WTC11 (cell line): Measurements from ENCODE around the gene LNX1. TPM values are rescaled to one million over a fixed set of nuclear protein-coding genes. Genes with fewer than 3 reads are reported as not detected.

Experiments used
- ATAC-seq: fragments of 200-7000 bp; cut with Tn5 transposase; 2 replicates; pipeline ENCODE4 v1.10.0; 2021; ENCODE audit warnings: mild to moderate bottlenecking, moderate library complexity
- CTCF ChIA-PET: fragments of 300-600 bp; sonication (Branson Sonifier 250); formaldehyde crosslinking; loops from one replicate; lab custom pipeline; 2021; ENCODE audit warnings: antibody characterized with exemption; lab: Charles Lee
- POLR2A ChIA-PET: fragments of 350-600 bp; sonication (Branson Sonifier 250); formaldehyde crosslinking; loops from one replicate; lab custom pipeline; 2021; ENCODE audit warnings: antibody characterized with exemption; lab: Charles Lee
- DNase-seq: peaks from one replicate; pipeline ENCODE4 v3.0.0; 2021; ENCODE audit warnings: low spot score
- H3K27ac Mint-ChIP-seq: 2 replicates; pipeline ENCODE4 v1.8.0; 2021; ENCODE audit warnings: mixed read lengths
- H3K27me3 Mint-ChIP-seq: 2 replicates; pipeline ENCODE4 v1.8.0; 2021; ENCODE audit warnings: low read depth, mild to moderate bottlenecking, moderate library complexity, mixed read lengths
- H3K36me3 Mint-ChIP-seq: 2 replicates; pipeline ENCODE4 v1.8.0; 2021; ENCODE audit warnings: mixed read lengths
- H3K4me1 Mint-ChIP-seq: 2 replicates; pipeline ENCODE4 v1.8.0; 2022; ENCODE audit warnings: mixed read lengths
- H3K4me3 Mint-ChIP-seq: 2 replicates; pipeline ENCODE4 v1.8.0; 2021; ENCODE audit warnings: mild to moderate bottlenecking, moderate library complexity, mixed read lengths
- H3K9me3 Mint-ChIP-seq: 2 replicates; pipeline ENCODE4 v1.8.0; 2021; ENCODE audit warnings: mixed read lengths
- CREB1 ChIP-seq: sonication (generic); formaldehyde crosslinking; IDR thresholded peaks from 2 replicates; pipeline ENCODE4 v1.8.0; 2023; ENCODE audit warnings: mild to moderate bottlenecking, missing genetic modification reagents
- GTF2I ChIP-seq: fragments of 250-450 bp; sonication (Bioruptor Pico); conservative IDR thresholded peaks from 2 replicates; pipeline ENCODE4 v1.4.0; 2021; ENCODE audit warnings: mild to moderate bottlenecking
- HMGA2 ChIP-seq: fragments of 250-450 bp; sonication (Bioruptor Pico); IDR thresholded peaks from 2 replicates; pipeline ENCODE4 v1.4.0; 2021; ENCODE audit warnings: mild to moderate bottlenecking, moderate library complexity
- KAT7 ChIP-seq: sonication (generic); formaldehyde crosslinking; IDR thresholded peaks from 2 replicates; pipeline ENCODE4 v1.8.1; 2023; ENCODE audit warnings: missing genetic modification reagents, mild to moderate bottlenecking, borderline replicate concordance
- NFYB ChIP-seq: sonication (generic); formaldehyde crosslinking; conservative IDR thresholded peaks from 2 replicates; pipeline ENCODE4 v1.8.0; 2022; ENCODE audit warnings: low read depth, missing genetic modification reagents
- PRRX2 ChIP-seq: fragments of 250-450 bp; sonication (Bioruptor Pico); IDR thresholded peaks from 2 replicates; pipeline ENCODE4 v1.8.0; 2021; ENCODE audit warnings: mild to moderate bottlenecking
- RELA ChIP-seq: sonication (generic); formaldehyde crosslinking; IDR thresholded peaks from 2 replicates; pipeline ENCODE4 v1.8.1; 2022; ENCODE audit warnings: missing genetic modification reagents, mild to moderate bottlenecking, borderline replicate concordance
- ZNF219 ChIP-seq: sonication (generic); formaldehyde crosslinking; IDR thresholded peaks from 2 replicates; pipeline ENCODE4 v1.8.0; 2023; ENCODE audit warnings: missing genetic modification reagents, mild to moderate bottlenecking, borderline replicate concordance
- total RNA-seq: library from RNA; stranded (reverse); gene quantifications from 3 replicates; pipeline ENCODE4 v1.2.3, GENCODE V29; 2021
- TF ChIP-seq, protein P1 (sequence below): sonication (generic); formaldehyde crosslinking; IDR thresholded peaks from 2 replicates; pipeline ENCODE4 v1.8.0; 2023; ENCODE audit warnings: missing genetic modification reagents, mild to moderate bottlenecking, borderline replicate concordance
- TF ChIP-seq, protein P2 (sequence below): sonication (generic); formaldehyde crosslinking; IDR thresholded peaks from 2 replicates; pipeline ENCODE4 v1.8.1; 2023; ENCODE audit warnings: mild to moderate bottlenecking, missing genetic modification reagents
- TF ChIP-seq, protein P3 (sequence below): sonication (generic); formaldehyde crosslinking; IDR thresholded peaks from 2 replicates; pipeline ENCODE4 v1.8.1; 2023; ENCODE audit warnings: mild to moderate bottlenecking, moderate library complexity, missing genetic modification reagents
- TF ChIP-seq, protein P4 (sequence below): fragments of 250-450 bp; sonication (Bioruptor Pico); IDR thresholded peaks from 2 replicates; pipeline ENCODE4 v1.9.0; 2021; ENCODE audit warnings: moderate library complexity, mild to moderate bottlenecking, inconsistent platforms, borderline replicate concordance
- TF ChIP-seq, protein P5 (sequence below): fragments of 250-450 bp; sonication (Bioruptor Pico); IDR thresholded peaks from 2 replicates; pipeline ENCODE4 v1.9.0; 2021; ENCODE audit warnings: mild to moderate bottlenecking, borderline replicate concordance
- TF ChIP-seq, protein P6 (sequence below): sonication (generic); formaldehyde crosslinking; IDR thresholded peaks from 2 replicates; pipeline ENCODE4 v1.8.1; 2022; ENCODE audit warnings: mild to moderate bottlenecking, moderate library complexity, missing genetic modification reagents
- TF ChIP-seq, protein P7 (sequence below): sonication (generic); formaldehyde crosslinking; IDR thresholded peaks from 2 replicates; pipeline ENCODE4 v1.8.1; 2022; ENCODE audit warnings: missing genetic modification reagents, borderline replicate concordance
- TF ChIP-seq, protein P8 (sequence below): sonication (generic); formaldehyde crosslinking; IDR thresholded peaks from 2 replicates; pipeline ENCODE4 v1.8.0; 2022; ENCODE audit warnings: mild to moderate bottlenecking, missing genetic modification reagents

LNX1 gene
- total RNA-seq, 1 experiment from 2014 or later, result 5.9 TPM

DNA sequence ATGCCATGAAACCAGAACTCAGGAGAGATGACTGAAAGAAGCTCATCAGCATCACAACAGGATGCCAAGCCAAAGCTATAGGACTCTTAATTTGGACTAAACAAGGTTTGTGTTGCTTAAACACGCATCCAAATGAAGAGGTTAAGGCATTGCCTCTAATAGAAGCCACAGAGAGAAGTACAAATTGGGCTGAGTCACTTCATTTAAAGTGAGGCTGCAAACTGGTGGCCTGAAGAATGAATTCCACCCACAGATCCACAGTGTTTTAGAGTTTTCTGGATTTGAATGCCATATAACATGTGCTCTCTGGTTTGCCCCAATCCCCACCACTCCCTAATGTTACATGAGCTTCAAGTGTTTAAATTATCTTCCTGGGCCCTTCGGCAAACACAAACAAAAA, 110.4 kb downstream of the LNX1 start (continued):
- TF ChIP-seq, protein P1, sequence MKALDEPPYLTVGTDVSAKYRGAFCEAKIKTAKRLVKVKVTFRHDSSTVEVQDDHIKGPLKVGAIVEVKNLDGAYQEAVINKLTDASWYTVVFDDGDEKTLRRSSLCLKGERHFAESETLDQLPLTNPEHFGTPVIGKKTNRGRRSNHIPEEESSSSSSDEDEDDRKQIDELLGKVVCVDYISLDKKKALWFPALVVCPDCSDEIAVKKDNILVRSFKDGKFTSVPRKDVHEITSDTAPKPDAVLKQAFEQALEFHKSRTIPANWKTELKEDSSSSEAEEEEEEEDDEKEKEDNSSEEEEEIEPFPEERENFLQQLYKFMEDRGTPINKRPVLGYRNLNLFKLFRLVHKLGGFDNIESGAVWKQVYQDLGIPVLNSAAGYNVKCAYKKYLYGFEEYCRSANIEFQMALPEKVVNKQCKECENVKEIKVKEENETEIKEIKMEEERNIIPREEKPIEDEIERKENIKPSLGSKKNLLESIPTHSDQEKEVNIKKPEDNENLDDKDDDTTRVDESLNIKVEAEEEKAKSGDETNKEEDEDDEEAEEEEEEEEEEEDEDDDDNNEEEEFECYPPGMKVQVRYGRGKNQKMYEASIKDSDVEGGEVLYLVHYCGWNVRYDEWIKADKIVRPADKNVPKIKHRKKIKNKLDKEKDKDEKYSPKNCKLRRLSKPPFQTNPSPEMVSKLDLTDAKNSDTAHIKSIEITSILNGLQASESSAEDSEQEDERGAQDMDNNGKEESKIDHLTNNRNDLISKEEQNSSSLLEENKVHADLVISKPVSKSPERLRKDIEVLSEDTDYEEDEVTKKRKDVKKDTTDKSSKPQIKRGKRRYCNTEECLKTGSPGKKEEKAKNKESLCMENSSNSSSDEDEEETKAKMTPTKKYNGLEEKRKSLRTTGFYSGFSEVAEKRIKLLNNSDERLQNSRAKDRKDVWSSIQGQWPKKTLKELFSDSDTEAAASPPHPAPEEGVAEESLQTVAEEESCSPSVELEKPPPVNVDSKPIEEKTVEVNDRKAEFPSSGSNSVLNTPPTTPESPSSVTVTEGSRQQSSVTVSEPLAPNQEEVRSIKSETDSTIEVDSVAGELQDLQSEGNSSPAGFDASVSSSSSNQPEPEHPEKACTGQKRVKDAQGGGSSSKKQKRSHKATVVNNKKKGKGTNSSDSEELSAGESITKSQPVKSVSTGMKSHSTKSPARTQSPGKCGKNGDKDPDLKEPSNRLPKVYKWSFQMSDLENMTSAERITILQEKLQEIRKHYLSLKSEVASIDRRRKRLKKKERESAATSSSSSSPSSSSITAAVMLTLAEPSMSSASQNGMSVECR (CRISPR knock-in tag), result no peak
- TF ChIP-seq HMGA2 (CRISPR knock-in tag), result no peak
- TF ChIP-seq, protein P2, sequence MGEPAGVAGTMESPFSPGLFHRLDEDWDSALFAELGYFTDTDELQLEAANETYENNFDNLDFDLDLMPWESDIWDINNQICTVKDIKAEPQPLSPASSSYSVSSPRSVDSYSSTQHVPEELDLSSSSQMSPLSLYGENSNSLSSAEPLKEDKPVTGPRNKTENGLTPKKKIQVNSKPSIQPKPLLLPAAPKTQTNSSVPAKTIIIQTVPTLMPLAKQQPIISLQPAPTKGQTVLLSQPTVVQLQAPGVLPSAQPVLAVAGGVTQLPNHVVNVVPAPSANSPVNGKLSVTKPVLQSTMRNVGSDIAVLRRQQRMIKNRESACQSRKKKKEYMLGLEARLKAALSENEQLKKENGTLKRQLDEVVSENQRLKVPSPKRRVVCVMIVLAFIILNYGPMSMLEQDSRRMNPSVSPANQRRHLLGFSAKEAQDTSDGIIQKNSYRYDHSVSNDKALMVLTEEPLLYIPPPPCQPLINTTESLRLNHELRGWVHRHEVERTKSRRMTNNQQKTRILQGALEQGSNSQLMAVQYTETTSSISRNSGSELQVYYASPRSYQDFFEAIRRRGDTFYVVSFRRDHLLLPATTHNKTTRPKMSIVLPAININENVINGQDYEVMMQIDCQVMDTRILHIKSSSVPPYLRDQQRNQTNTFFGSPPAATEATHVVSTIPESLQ (CRISPR knock-in tag), result no peak
- TF ChIP-seq ZNF219 (CRISPR knock-in tag), result no peak

DNA sequence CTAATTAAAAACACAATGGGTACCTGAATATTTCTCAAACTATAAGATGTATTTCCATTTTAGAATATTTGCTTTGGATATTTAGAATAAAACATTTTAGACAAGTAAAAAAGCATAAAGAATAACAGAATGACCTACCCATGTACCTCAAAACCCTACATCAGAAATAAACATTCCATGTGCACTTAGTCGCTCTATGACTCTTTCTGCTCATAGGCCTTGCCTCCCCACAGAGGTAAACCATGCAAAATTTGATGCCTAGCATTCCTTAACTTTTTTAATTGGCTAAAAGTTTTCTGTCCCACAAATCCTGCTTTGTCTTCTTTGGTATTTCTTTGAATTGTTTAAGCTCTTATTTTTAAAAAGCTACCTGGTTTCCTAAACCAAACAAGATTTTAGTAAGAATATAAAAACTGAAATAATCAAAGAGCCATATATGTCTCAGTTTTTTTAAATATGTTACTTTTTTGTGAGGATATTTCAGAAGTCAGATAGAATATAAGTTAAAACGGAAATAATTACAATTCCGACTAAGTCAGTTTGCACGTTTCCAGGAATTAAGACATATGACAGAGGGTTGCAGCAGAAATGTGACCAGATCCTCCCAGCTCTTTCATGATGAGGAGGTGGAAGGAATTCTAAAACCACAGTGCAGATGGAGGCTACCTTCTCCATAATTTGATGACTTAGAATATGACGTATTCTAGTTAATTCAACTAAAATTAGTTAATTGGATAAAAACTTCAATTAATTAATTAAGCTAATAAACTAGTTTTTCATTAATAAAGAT, 111.4 kb downstream of the LNX1 start:
- Mint-ChIP-seq H3K9me3 (peaks cover 5% of the 10 kb centered on the region; the same call in 1 of the 2 replicates), H3K36me3 (no peaks in the 10 kb centered on the region), H3K4me3 (no peak overlapping the region), H3K27ac (no peak overlapping the region; the same call in 1 of the 2 replicates), H3K4me1 (peaks cover 60% of the 10 kb centered on the region), H3K27me3 (no peaks in the 10 kb centered on the region)
- POLR2A ChIA-PET, result no interaction called here
- CTCF ChIA-PET, result interaction anchor here (0.7 to 1.3 kb wide), 2 partner anchors 10 to 753 kb away, joined by 3 to 11 read pairs; no protein-coding TSS in a partner anchor
- DNase-seq (no peak), ATAC-seq (no peak)
- TF ChIP-seq PRRX2 (CRISPR knock-in tag) (no peak), KAT7 (CRISPR knock-in tag) (no peak), NFYB (CRISPR knock-in tag) (no peak), CREB1 (CRISPR knock-in tag) (no peak), RELA (no peak), GTF2I (CRISPR knock-in tag) (no peak)
- TF ChIP-seq, protein P3, sequence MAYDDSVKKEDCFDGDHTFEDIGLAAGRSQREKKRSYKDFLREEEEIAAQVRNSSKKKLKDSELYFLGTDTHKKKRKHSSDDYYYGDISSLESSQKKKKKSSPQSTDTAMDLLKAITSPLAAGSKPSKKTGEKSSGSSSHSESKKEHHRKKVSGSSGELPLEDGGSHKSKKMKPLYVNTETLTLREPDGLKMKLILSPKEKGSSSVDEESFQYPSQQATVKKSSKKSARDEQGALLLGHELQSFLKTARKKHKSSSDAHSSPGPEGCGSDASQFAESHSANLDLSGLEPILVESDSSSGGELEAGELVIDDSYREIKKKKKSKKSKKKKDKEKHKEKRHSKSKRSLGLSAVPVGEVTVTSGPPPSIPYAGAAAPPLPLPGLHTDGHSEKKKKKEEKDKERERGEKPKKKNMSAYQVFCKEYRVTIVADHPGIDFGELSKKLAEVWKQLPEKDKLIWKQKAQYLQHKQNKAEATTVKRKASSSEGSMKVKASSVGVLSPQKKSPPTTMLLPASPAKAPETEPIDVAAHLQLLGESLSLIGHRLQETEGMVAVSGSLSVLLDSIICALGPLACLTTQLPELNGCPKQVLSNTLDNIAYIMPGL (CRISPR knock-in tag), result no peak
- TF ChIP-seq, protein P4, sequence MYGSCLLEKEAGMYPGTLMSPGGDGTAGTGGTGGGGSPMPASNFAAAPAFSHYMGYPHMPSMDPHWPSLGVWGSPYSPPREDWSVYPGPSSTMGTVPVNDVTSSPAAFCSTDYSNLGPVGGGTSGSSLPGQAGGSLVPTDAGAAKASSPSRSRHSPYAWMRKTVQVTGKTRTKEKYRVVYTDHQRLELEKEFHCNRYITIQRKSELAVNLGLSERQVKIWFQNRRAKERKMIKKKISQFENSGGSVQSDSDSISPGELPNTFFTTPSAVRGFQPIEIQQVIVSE (CRISPR knock-in tag), result no peak
- TF ChIP-seq, protein P5, sequence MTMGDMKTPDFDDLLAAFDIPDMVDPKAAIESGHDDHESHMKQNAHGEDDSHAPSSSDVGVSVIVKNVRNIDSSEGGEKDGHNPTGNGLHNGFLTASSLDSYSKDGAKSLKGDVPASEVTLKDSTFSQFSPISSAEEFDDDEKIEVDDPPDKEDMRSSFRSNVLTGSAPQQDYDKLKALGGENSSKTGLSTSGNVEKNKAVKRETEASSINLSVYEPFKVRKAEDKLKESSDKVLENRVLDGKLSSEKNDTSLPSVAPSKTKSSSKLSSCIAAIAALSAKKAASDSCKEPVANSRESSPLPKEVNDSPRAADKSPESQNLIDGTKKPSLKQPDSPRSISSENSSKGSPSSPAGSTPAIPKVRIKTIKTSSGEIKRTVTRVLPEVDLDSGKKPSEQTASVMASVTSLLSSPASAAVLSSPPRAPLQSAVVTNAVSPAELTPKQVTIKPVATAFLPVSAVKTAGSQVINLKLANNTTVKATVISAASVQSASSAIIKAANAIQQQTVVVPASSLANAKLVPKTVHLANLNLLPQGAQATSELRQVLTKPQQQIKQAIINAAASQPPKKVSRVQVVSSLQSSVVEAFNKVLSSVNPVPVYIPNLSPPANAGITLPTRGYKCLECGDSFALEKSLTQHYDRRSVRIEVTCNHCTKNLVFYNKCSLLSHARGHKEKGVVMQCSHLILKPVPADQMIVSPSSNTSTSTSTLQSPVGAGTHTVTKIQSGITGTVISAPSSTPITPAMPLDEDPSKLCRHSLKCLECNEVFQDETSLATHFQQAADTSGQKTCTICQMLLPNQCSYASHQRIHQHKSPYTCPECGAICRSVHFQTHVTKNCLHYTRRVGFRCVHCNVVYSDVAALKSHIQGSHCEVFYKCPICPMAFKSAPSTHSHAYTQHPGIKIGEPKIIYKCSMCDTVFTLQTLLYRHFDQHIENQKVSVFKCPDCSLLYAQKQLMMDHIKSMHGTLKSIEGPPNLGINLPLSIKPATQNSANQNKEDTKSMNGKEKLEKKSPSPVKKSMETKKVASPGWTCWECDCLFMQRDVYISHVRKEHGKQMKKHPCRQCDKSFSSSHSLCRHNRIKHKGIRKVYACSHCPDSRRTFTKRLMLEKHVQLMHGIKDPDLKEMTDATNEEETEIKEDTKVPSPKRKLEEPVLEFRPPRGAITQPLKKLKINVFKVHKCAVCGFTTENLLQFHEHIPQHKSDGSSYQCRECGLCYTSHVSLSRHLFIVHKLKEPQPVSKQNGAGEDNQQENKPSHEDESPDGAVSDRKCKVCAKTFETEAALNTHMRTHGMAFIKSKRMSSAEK (CRISPR knock-in tag), result no peak
- TF ChIP-seq, protein P6, sequence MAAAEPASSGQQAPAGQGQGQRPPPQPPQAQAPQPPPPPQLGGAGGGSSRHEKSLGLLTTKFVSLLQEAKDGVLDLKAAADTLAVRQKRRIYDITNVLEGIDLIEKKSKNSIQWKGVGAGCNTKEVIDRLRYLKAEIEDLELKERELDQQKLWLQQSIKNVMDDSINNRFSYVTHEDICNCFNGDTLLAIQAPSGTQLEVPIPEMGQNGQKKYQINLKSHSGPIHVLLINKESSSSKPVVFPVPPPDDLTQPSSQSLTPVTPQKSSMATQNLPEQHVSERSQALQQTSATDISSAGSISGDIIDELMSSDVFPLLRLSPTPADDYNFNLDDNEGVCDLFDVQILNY (CRISPR knock-in tag), result no peak
- TF ChIP-seq, protein P7, sequence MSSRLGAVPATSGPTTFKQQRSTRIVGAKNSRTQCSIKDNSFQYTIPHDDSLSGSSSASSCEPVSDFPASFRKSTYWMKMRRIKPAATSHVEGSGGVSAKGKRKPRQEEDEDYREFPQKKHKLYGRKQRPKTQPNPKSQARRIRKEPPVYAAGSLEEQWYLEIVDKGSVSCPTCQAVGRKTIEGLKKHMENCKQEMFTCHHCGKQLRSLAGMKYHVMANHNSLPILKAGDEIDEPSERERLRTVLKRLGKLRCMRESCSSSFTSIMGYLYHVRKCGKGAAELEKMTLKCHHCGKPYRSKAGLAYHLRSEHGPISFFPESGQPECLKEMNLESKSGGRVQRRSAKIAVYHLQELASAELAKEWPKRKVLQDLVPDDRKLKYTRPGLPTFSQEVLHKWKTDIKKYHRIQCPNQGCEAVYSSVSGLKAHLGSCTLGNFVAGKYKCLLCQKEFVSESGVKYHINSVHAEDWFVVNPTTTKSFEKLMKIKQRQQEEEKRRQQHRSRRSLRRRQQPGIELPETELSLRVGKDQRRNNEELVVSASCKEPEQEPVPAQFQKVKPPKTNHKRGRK (CRISPR knock-in tag), result no peak
- TF ChIP-seq, protein P8, sequence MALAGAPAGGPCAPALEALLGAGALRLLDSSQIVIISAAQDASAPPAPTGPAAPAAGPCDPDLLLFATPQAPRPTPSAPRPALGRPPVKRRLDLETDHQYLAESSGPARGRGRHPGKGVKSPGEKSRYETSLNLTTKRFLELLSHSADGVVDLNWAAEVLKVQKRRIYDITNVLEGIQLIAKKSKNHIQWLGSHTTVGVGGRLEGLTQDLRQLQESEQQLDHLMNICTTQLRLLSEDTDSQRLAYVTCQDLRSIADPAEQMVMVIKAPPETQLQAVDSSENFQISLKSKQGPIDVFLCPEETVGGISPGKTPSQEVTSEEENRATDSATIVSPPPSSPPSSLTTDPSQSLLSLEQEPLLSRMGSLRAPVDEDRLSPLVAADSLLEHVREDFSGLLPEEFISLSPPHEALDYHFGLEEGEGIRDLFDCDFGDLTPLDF (CRISPR knock-in tag), result no peak
